Stimulated activated CD8-positive, alpha-beta memory T cell treated with anti-CD3 and anti-CD28 coated beads, Interleukin-4, amount 100 ng/mL, for 1 hour (primary cell): ENCODE results near the gene CHMP2B.
"Not testable (repeated sequence)": the region's sequence is repeated elsewhere in the genome, so short reads cannot be mapped to it uniquely, and the experiment has no call there.

Source experiments
- DNase-seq, 2 donors: peaks; one replicate each; pipeline ENCODE4 v3.0.0-alpha.2; 2020; ENCODE audit warnings: low read depth in 2 of 2, low spot score in 1 of 2

Gene CHMP2B

GRCh38 chr3:87229113-87229512 is 2.0 kb downstream of the CHMP2B start:
- no peak for DNase-seq

- no peak for DNase-seq
Measured at GRCh38 chr3:87233805-87234204, 6.7 kb downstream of the CHMP2B start.

GRCh38 chr3:87236093-87236492 is 9.0 kb downstream of the CHMP2B start:
- DNase-seq: no peak

GRCh38 chr3:87246662-87247429 is 19.7 kb downstream of the CHMP2B start:
- no peak for DNase-seq

- DNase-seq: no peak
Measured at GRCh38 chr3:87247430-87247773, 20.3 kb downstream of the CHMP2B start.

GRCh38 chr3:87248231-87248630 is 21.1 kb downstream of the CHMP2B start:
- DNase-seq: not testable (repeated sequence)

GRCh38 chr3:87248831-87249230 is 21.7 kb downstream of the CHMP2B start:
- no peak for DNase-seq

- no peak for DNase-seq
Measured at GRCh38 chr3:87250009-87250408, 22.9 kb downstream of the CHMP2B start.

- no peak for DNase-seq
Measured at GRCh38 chr3:87260270-87260669, 33.2 kb downstream of the CHMP2B start.

GRCh38 chr3:87261925-87262324 is 34.8 kb downstream of the CHMP2B start:
- DNase-seq: no peak

GRCh38 chr3:87267953-87268645 is 41.0 kb downstream of the CHMP2B start:
- DNase-seq: no peak

- DNase-seq: no peak
Measured at GRCh38 chr3:87268646-87269211, 41.6 kb downstream of the CHMP2B start.

- DNase-seq: no peak
Measured at GRCh38 chr3:87269723-87270122, 42.6 kb downstream of the CHMP2B start.

GRCh38 chr3:87270908-87271700 is 44.0 kb downstream of the CHMP2B start:
- no peak for DNase-seq

- DNase-seq: no peak
Measured at GRCh38 chr3:87272718-87273341, 45.7 kb downstream of the CHMP2B start.

- DNase-seq: no peak
Measured at GRCh38 chr3:87276484-87276883, 49.4 kb downstream of the CHMP2B start, which contains the start of gene POU1F1. Gene POU1F1, minus strand, starts transcription at chr3:87276584. Its CDS starts 122 bp downstream, at chr3:87276462.

- DNase-seq: no peak
Measured at GRCh38 chr3:87287011-87287410, 59.9 kb downstream of the CHMP2B start.

- DNase-seq: no peak
Measured at GRCh38 chr3:87288446-87288845, 61.3 kb downstream of the CHMP2B start.

GRCh38 chr3:87298111-87298718 is 71.1 kb downstream of the CHMP2B start:
- no peak for DNase-seq

- DNase-seq: not testable (repeated sequence)
Measured at GRCh38 chr3:87305031-87305430, 77.9 kb downstream of the CHMP2B start.
